Neural cell (in vitro differentiated cells): ENCODE data around the gene SPATA46. TPM values are rescaled to one million over a fixed set of nuclear protein-coding genes. Genes with fewer than 3 reads are reported as not detected.
"Not testable (repeated sequence)": the region's sequence is repeated elsewhere in the genome, so short reads cannot be mapped to it uniquely, and the experiment has no call there.

Experiments
- H2AFZ ChIP-seq: fragments of 200-600, 300-800 bp; sonication (generic), shearing (Covaris generic); 2 replicates; pipeline ENCODE4 v1.6.0; 2014; ENCODE audit warnings: low read depth, mild to moderate bottlenecking, antibody characterized with exemption, low read length, moderate library complexity
- H3F3A ChIP-seq: fragments of 200-600 bp; shearing (Covaris generic); 2 replicates; pipeline ENCODE4 v1.6.1; 2016; ENCODE audit warnings: mild to moderate bottlenecking, moderate library complexity, mixed read lengths, antibody characterized with exemption, low read length; ENCODE audit not compliant: insufficient read depth, poor library complexity, severe bottlenecking
- H3K27ac ChIP-seq: fragments of 200-600, 300-800 bp; sonication (generic), shearing (Covaris generic); 2 replicates; pipeline ENCODE4 v1.5.1; 2014; ENCODE audit warnings: mild to moderate bottlenecking, low read length, moderate library complexity
- H3K27me3 ChIP-seq: fragments of 300-800, 200-600 bp; sonication (generic), shearing (Covaris generic); 2 replicates; pipeline ENCODE4 v1.6.0; 2014; ENCODE audit warnings: mild to moderate bottlenecking, low read depth, low read length, moderate library complexity; ENCODE audit not compliant: insufficient read depth
- H3K36me3 ChIP-seq: fragments of 300-800, 200-600 bp; sonication (generic), shearing (Covaris generic); 2 replicates; pipeline ENCODE4 v1.5.1; 2014; ENCODE audit warnings: mild to moderate bottlenecking, antibody characterized with exemption, low read length, moderate library complexity; ENCODE audit not compliant: insufficient read depth
- H3K4me2 ChIP-seq: fragments of 300-800, 200-600 bp; sonication (generic), shearing (Covaris generic); 2 replicates; pipeline ENCODE4 v1.6.0; 2014; ENCODE audit warnings: mild to moderate bottlenecking, low read length
- H3K4me3 ChIP-seq: fragments of 300-800, 200-600 bp; sonication (generic), shearing (Covaris generic); 2 replicates; pipeline ENCODE4 v1.5.1; 2014; ENCODE audit warnings: mild to moderate bottlenecking, low read length, moderate library complexity
- H3K79me2 ChIP-seq: fragments of 200-600 bp; shearing (Covaris generic); replicated peaks from 2 replicates; pipeline ENCODE4 v1.6.0; 2014; ENCODE audit warnings: mild to moderate bottlenecking, low read length, moderate library complexity; ENCODE audit not compliant: insufficient read depth
- H3K9ac ChIP-seq: fragments of 300-800, 200-600 bp; sonication (generic), shearing (Covaris generic); 2 replicates; pipeline ENCODE4 v1.6.1; 2016; ENCODE audit warnings: mild to moderate bottlenecking, low read length, mixed read lengths
- H3K9me2 ChIP-seq: fragments of 200-600 bp; shearing (Covaris generic); 2 replicates; pipeline ENCODE4 v1.6.1; 2016; ENCODE audit warnings: mild to moderate bottlenecking, low read length, mixed read lengths; ENCODE audit not compliant: insufficient read depth
- H3K9me3 ChIP-seq: fragments of 200-600, 300-800 bp; sonication (generic), shearing (Covaris generic); 2 replicates; pipeline ENCODE4 v1.6.1; 2016; ENCODE audit warnings: mild to moderate bottlenecking, mixed run types, low read length, moderate library complexity, mixed read lengths
- H4K20me1 ChIP-seq: fragments of 200-600 bp; shearing (Covaris generic); 2 replicates; pipeline ENCODE4 v1.6.1; 2016; ENCODE audit warnings: mild to moderate bottlenecking, mixed run types; ENCODE audit not compliant: insufficient read depth
- EP300 ChIP-seq: fragments of 450-650 bp; conservative IDR thresholded peaks from 2 replicates; pipeline ENCODE4 v1.6.1; 2014; ENCODE audit warnings: antibody characterized with exemption, mild to moderate bottlenecking, moderate library complexity; ENCODE audit not compliant: poor library complexity, severe bottlenecking
- EZH2 ChIP-seq: fragments of 200-600, 300-800 bp; shearing (Covaris generic), sonication (generic); IDR thresholded peaks from 2 replicates; pipeline ENCODE4 v1.6.1; 2014; ENCODE audit warnings: antibody characterized with exemption, low read length, borderline replicate concordance, mild to moderate bottlenecking; ENCODE audit not compliant: insufficient read depth, poor library complexity, severe bottlenecking
- MXI1 ChIP-seq: fragments of 450-650 bp; conservative IDR thresholded peaks from 2 replicates; pipeline ENCODE4 v1.6.1; 2014; ENCODE audit warnings: antibody characterized with exemption, mild to moderate bottlenecking; ENCODE audit not compliant: poor library complexity, severe bottlenecking
- POLR2AphosphoS5 ChIP-seq: IDR thresholded peaks from 2 replicates; pipeline ENCODE4 v1.6.1; 2012
- RAD21 ChIP-seq: fragments of 450-650 bp; conservative IDR thresholded peaks from 2 replicates; pipeline ENCODE4 v1.6.1; 2014; ENCODE audit warnings: antibody characterized with exemption, mild to moderate bottlenecking, moderate library complexity
- SMC3 ChIP-seq: fragments of 450-650 bp; conservative IDR thresholded peaks from 2 replicates; pipeline ENCODE4 v1.6.1; 2014; ENCODE audit warnings: antibody characterized with exemption, mild to moderate bottlenecking, moderate library complexity; ENCODE audit not compliant: poor library complexity
- TAF1 ChIP-seq: IDR thresholded peaks from 2 replicates; pipeline ENCODE4 v1.6.1; 2012; ENCODE audit warnings: low read depth
- polyA plus RNA-seq: library from polyadenylated mRNA; depleted of rRNA; stranded (reverse); fragments of >200 nt; gene quantifications from 2 replicates; pipeline ENCODE4 v1.2.3, GENCODE V29; 2014
- TF ChIP-seq, protein P1 (sequence below): fragments of 450-650 bp; IDR thresholded peaks from 2 replicates; pipeline ENCODE4 v1.5.1; 2014; ENCODE audit warnings: antibody characterized with exemption, mild to moderate bottlenecking, moderate library complexity; ENCODE audit not compliant: poor library complexity, severe bottlenecking
- TF ChIP-seq, protein P2 (sequence below): IDR thresholded peaks from 2 replicates; pipeline ENCODE4 v1.6.1; 2012; ENCODE audit warnings: borderline replicate concordance

The SPATA46 gene
- polyA plus RNA-seq, 1 donor from 2014 or later = not detected

DNA sequence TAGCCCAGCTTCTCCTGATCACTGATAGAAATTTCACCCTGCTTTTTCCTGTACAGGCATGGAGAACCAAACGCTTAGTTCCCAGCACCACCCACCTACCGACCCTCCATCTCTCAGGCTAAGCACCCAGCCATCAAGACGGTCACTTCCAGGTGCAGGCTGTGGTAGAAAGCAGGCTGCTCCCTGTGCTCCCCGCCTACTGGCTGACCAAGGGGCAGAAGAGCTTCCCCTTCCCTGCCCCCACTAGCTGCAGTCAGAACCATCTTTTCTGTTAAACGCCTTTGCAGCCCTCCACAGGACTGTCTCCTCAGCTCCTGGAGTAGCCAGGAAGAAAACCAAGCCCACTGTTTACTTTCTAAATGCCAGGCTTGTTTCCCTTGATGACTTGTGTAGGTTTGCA is 23.0 kb downstream of the SPATA46 start:
- no peaks in the 10 kb centered on the region for H3K79me2 ChIP-seq
- no peak overlapping the region for H3K4me3 ChIP-seq
- H3K27ac ChIP-seq = no peak overlapping the region
- no peak overlapping the region for H3K9ac ChIP-seq
- TF ChIP-seq EZH2 (no peak), RAD21 (no peak), POLR2AphosphoS5 (no peak), EP300 (no peak), MXI1 (no peak), TAF1 (no peak), SMC3 (no peak)
- TF ChIP-seq, protein P1, sequence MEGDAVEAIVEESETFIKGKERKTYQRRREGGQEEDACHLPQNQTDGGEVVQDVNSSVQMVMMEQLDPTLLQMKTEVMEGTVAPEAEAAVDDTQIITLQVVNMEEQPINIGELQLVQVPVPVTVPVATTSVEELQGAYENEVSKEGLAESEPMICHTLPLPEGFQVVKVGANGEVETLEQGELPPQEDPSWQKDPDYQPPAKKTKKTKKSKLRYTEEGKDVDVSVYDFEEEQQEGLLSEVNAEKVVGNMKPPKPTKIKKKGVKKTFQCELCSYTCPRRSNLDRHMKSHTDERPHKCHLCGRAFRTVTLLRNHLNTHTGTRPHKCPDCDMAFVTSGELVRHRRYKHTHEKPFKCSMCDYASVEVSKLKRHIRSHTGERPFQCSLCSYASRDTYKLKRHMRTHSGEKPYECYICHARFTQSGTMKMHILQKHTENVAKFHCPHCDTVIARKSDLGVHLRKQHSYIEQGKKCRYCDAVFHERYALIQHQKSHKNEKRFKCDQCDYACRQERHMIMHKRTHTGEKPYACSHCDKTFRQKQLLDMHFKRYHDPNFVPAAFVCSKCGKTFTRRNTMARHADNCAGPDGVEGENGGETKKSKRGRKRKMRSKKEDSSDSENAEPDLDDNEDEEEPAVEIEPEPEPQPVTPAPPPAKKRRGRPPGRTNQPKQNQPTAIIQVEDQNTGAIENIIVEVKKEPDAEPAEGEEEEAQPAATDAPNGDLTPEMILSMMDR = no peak
- TF ChIP-seq, protein P2, sequence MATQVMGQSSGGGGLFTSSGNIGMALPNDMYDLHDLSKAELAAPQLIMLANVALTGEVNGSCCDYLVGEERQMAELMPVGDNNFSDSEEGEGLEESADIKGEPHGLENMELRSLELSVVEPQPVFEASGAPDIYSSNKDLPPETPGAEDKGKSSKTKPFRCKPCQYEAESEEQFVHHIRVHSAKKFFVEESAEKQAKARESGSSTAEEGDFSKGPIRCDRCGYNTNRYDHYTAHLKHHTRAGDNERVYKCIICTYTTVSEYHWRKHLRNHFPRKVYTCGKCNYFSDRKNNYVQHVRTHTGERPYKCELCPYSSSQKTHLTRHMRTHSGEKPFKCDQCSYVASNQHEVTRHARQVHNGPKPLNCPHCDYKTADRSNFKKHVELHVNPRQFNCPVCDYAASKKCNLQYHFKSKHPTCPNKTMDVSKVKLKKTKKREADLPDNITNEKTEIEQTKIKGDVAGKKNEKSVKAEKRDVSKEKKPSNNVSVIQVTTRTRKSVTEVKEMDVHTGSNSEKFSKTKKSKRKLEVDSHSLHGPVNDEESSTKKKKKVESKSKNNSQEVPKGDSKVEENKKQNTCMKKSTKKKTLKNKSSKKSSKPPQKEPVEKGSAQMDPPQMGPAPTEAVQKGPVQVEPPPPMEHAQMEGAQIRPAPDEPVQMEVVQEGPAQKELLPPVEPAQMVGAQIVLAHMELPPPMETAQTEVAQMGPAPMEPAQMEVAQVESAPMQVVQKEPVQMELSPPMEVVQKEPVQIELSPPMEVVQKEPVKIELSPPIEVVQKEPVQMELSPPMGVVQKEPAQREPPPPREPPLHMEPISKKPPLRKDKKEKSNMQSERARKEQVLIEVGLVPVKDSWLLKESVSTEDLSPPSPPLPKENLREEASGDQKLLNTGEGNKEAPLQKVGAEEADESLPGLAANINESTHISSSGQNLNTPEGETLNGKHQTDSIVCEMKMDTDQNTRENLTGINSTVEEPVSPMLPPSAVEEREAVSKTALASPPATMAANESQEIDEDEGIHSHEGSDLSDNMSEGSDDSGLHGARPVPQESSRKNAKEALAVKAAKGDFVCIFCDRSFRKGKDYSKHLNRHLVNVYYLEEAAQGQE = no peak
- H3K4me2 ChIP-seq = no peak overlapping the region
- H4K20me1 ChIP-seq = no peaks in the 10 kb centered on the region
- no peak overlapping the region for H2AFZ ChIP-seq
- H3K36me3 ChIP-seq = peaks cover 6% of the 10 kb centered on the region
- H3K27me3 ChIP-seq = no peaks in the 10 kb centered on the region
- no peaks in the 10 kb centered on the region for H3K9me3 ChIP-seq
- no peaks in the 10 kb centered on the region for H3F3A ChIP-seq
- H3K9me2 ChIP-seq = no peaks in the 10 kb centered on the region

DNA sequence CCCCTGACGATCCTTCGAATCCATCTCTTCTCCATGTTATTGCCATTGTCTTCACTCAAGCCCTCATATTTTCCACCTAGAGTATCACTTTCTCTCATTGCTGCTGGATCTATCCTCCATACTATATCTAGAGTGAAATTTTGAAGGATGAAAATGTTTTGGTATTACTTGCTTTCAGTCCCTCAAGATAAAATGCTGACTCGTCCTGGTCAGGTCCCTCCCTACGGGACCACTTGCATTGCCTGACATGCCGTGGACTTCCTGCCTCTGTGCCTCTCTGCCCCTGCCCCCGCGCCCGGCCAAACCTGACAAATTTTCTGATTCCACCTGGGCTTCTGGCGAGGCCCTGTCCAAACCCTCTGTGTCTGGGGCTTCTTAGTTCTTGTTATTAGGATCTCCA is 23.6 kb downstream of the SPATA46 start:
- no peaks in the 10 kb centered on the region for H4K20me1 ChIP-seq
- H3K9me2 ChIP-seq = no peaks in the 10 kb centered on the region
- H3K27ac ChIP-seq = no peak overlapping the region
- H3K9ac ChIP-seq = no peak overlapping the region
- H3K79me2 ChIP-seq = no peaks in the 10 kb centered on the region
- H3K9me3 ChIP-seq = no peaks in the 10 kb centered on the region
- H2AFZ ChIP-seq = no peak overlapping the region
- peaks cover 6% of the 10 kb centered on the region for H3K36me3 ChIP-seq
- no peak overlapping the region for H3K4me3 ChIP-seq
- H3F3A ChIP-seq = no peaks in the 10 kb centered on the region
- no peaks in the 10 kb centered on the region for H3K27me3 ChIP-seq
- no peak for TF ChIP-seq MXI1
- TF ChIP-seq RAD21 = no peak
- TF ChIP-seq, protein P1 = no peak
- no peak for TF ChIP-seq POLR2AphosphoS5
- no peak for TF ChIP-seq TAF1
- TF ChIP-seq EP300 = no peak
- TF ChIP-seq SMC3 = no peak
- no peak for TF ChIP-seq EZH2
- TF ChIP-seq, protein P2 = no peak
- no peak overlapping the region for H3K4me2 ChIP-seq

DNA sequence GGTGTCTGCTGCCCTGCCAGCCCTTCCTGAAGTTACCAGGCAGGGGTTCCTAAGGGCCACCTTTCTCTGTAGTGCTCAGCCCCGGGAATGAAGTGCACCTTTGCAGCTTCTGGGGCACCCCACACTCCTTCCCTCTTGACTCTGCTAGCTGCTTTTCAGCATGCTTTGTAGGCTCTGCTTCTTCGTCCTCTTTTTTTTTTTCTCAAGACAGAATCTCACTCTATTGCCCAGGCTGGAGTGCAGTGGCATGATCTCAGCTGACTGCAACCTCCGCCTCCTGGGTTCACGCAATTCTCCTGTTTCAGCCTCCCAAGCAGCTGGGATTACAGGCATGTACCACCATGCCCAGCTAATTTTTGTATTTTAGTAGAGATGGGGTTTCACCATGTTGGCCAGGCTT is 24.8 kb downstream of the SPATA46 start:
- H3K79me2 ChIP-seq, H3K9me3 ChIP-seq, H3K4me3 ChIP-seq, H3F3A ChIP-seq, H3K9me2 ChIP-seq, H3K27ac ChIP-seq, H2AFZ ChIP-seq, H3K9ac ChIP-seq, H3K36me3 ChIP-seq, H4K20me1 ChIP-seq, H3K27me3 ChIP-seq, H3K4me2 ChIP-seq: not testable (repeated sequence)
